Activated CD8-positive, alpha-beta memory T cell treated with anti-CD3 and anti-CD28 coated beads, Interleukin-2, amount 50 U/mL, for 4 hours (primary cell): ENCODE data around the gene CEMIP.

ENCODE experiments used
- DNase-seq: peaks from one replicate; pipeline ENCODE4 v3.0.0-alpha.2; 2020

The CEMIP gene

GRCh38 chr15:80778964-80779657, at the start of gene CEMIP:
CEMIP (plus strand) TSS chr15:80779370; CDS start chr15:80873880, 94,510 bp downstream.
- DNase-seq, result no peak

- DNase-seq, result no peak
These were observed 48.8 kb upstream of the CEMIP start for GRCh38 chr15:80730387-80730786.

GRCh38 chr15:80730926-80731325, 48.2 kb upstream of the CEMIP start:
- DNase-seq, result no peak

GRCh38 chr15:80732167-80732566, 47.0 kb upstream of the CEMIP start:
- no peak for DNase-seq

GRCh38 chr15:80732818-80733217, 46.4 kb upstream of the CEMIP start:
- DNase-seq, result no peak

GRCh38 chr15:80733460-80733859, 45.7 kb upstream of the CEMIP start:
- DNase-seq, result no peak

GRCh38 chr15:80735344-80735743, 43.8 kb upstream of the CEMIP start:
- DNase-seq, result no peak

- no peak for DNase-seq
These were observed 42.6 kb upstream of the CEMIP start for GRCh38 chr15:80736560-80736959.

GRCh38 chr15:80739919-80740318, 39.3 kb upstream of the CEMIP start:
- DNase-seq, result no peak

- DNase-seq, result no peak
These were observed 37.1 kb upstream of the CEMIP start for GRCh38 chr15:80742081-80742480.

GRCh38 chr15:80743189-80743833, 35.9 kb upstream of the CEMIP start:
- DNase-seq, result no peak

- DNase-seq, result no peak
These were observed 34.8 kb upstream of the CEMIP start for GRCh38 chr15:80744415-80744814.

GRCh38 chr15:80744826-80745225, 34.3 kb upstream of the CEMIP start:
- no peak for DNase-seq

GRCh38 chr15:80745888-80746287, 33.3 kb upstream of the CEMIP start:
- no peak for DNase-seq

GRCh38 chr15:80747317-80748053, 31.7 kb upstream of the CEMIP start:
- DNase-seq, result no peak

GRCh38 chr15:80749589-80749988, 29.6 kb upstream of the CEMIP start:
- DNase-seq, result no peak

- no peak for DNase-seq
These were observed 28.6 kb upstream of the CEMIP start for GRCh38 chr15:80750575-80750974.

- no peak for DNase-seq
These were observed 27.0 kb upstream of the CEMIP start for GRCh38 chr15:80752204-80752603.

- no peak for DNase-seq
These were observed 26.0 kb upstream of the CEMIP start for GRCh38 chr15:80753161-80753560.

GRCh38 chr15:80754014-80754413, 25.2 kb upstream of the CEMIP start:
- DNase-seq, result no peak

GRCh38 chr15:80755885-80756284, 23.3 kb upstream of the CEMIP start:
- DNase-seq, result no peak

- DNase-seq, result no peak
These were observed 20.9 kb upstream of the CEMIP start for GRCh38 chr15:80758130-80758745.

- DNase-seq, result no peak
These were observed 18.2 kb upstream of the CEMIP start for GRCh38 chr15:80760960-80761359.

- DNase-seq, result no peak
These were observed 17.4 kb upstream of the CEMIP start for GRCh38 chr15:80761754-80762153.
